Mesodermal cell (in vitro differentiated cells): ENCODE data around the gene HINT2.

Source experiments
- H3K27ac ChIP-seq: 2 replicates; pipeline ENCODE4 v1.7.0; 2013; ENCODE audit warnings: mild to moderate bottlenecking, low read depth, low read length, moderate library complexity; ENCODE audit not compliant: severe bottlenecking
- H3K36me3 ChIP-seq: 2 replicates; pipeline ENCODE4 v1.7.1; 2013; ENCODE audit warnings: mild to moderate bottlenecking, low read length, moderate library complexity; ENCODE audit not compliant: control insufficient read depth, insufficient read depth
- H3K4me1 ChIP-seq: one replicate; pipeline ENCODE4 v1.7.1; 2013; ENCODE audit warnings: mild to moderate bottlenecking, low read length; ENCODE audit not compliant: insufficient read depth, control insufficient read depth, poor library complexity, severe bottlenecking
- H3K4me3 ChIP-seq: 2 replicates; pipeline ENCODE4 v1.7.0; 2013; ENCODE audit warnings: low read length, control low read depth, mild to moderate bottlenecking; ENCODE audit not compliant: insufficient read depth, poor library complexity, severe bottlenecking; ENCODE audit errors: extremely low read depth
- H3K9me3 ChIP-seq: 2 replicates; pipeline ENCODE4 v1.7.1; 2013; ENCODE audit warnings: mild to moderate bottlenecking, low read length, moderate library complexity; ENCODE audit not compliant: control insufficient read depth
- WGBS, 2 experiments: methylation state at CpG; one replicate each; pipeline ENCODE4 v1.1.5; 2013; ENCODE audit warnings: missing lambda C conversion rate in 2 of 2; ENCODE audit not compliant: insufficient coverage in 2 of 2; 5-methylcytosine and 5-hydroxymethylcytosine counted together

HINT2 gene

GRCh38 chr9:35792024-35792813, 22.6 kb downstream of the HINT2 start:
- Histone ChIP-seq H3K4me3 (peak overlapping the region; percentile 34), H3K27ac (no peak overlapping the region), H3K36me3 (no peaks in the 10 kb centered on the region), H3K4me1 (peaks cover 40% of the 10 kb centered on the region), H3K9me3 (no peaks in the 10 kb centered on the region)
- 90 to 95% methylated on average over 26 to 30 of the region's 34 CpGs for WGBS, 2 experiments

GRCh38 chr9:35791297-35791921, 23.4 kb downstream of the HINT2 start, which contains the start of gene NPR2:
TSS of gene NPR2 (plus strand) at chr9:35791591. CDS start at chr9:35792409, 818 bp downstream.
- no peak within 1 kb of the TSS for H3K27ac ChIP-seq
- H3K36me3 ChIP-seq, result no peaks in the 10 kb centered on the region
- WGBS, 2 experiments, result 1% methylated on average over 32 to 37 of the region's 64 CpGs
- peaks cover 37% of the 10 kb centered on the region for H3K4me1 ChIP-seq
- peak within 1 kb of the TSS; percentile 34 for H3K4me3 ChIP-seq
- no peaks in the 10 kb centered on the region for H3K9me3 ChIP-seq

GRCh38 chr9:35790385-35791296, 24.2 kb downstream of the HINT2 start:
- H3K27ac ChIP-seq, result no peak overlapping the region

GRCh38 chr9:35790025-35790384, 24.8 kb downstream of the HINT2 start:
- no peaks in the 10 kb centered on the region for H3K36me3 ChIP-seq
- no peaks in the 10 kb centered on the region for H3K9me3 ChIP-seq
- peaks cover 26% of the 10 kb centered on the region for H3K4me1 ChIP-seq
- H3K4me3 ChIP-seq, result no peak overlapping the region
- 32 to 44% methylated on average over 3 of the region's 4 CpGs for WGBS, 2 experiments
- H3K27ac ChIP-seq, result no peak overlapping the region

More at GRCh38 chr9:35790385-35791296, 24.2 kb downstream of the HINT2 start:
- peak overlapping the region; percentile 19 for H3K4me3 ChIP-seq
- WGBS, 2 experiments, result 46 to 51% methylated on average over 24 to 34 of the region's 37 CpGs
- peaks cover 33% of the 10 kb centered on the region for H3K4me1 ChIP-seq
- no peaks in the 10 kb centered on the region for H3K36me3 ChIP-seq
- no peaks in the 10 kb centered on the region for H3K9me3 ChIP-seq

GRCh38 chr9:35789541-35789940, 25.3 kb downstream of the HINT2 start:
- 100% methylated on average over 1 of the region's 2 CpGs; no CpG with 5 or more reads in 1 of the 2 experiments for whole genome bisulfite sequencing, 2 experiments
- H3K4me1 ChIP-seq, result peaks cover 22% of the 10 kb centered on the region
- no peak overlapping the region for H3K27ac ChIP-seq
- H3K4me3 ChIP-seq, result no peak overlapping the region
- no peaks in the 10 kb centered on the region for H3K9me3 ChIP-seq
- H3K36me3 ChIP-seq, result no peaks in the 10 kb centered on the region

- Histone ChIP-seq H3K36me3 (no peaks in the 10 kb centered on the region), H3K4me3 (no peak overlapping the region)
These were observed 31.4 kb downstream of the HINT2 start for GRCh38 chr9:35783418-35783817.

GRCh38 chr9:35781066-35781465, 33.8 kb downstream of the HINT2 start:
- H3K9me3 ChIP-seq, result no peaks in the 10 kb centered on the region
- no CpG with 5 or more reads among the region's 2 CpGs for WGBS, 2 experiments
- no peaks in the 10 kb centered on the region for H3K4me1 ChIP-seq
- H3K27ac ChIP-seq, result no peak overlapping the region
- no peak overlapping the region for H3K4me3 ChIP-seq
- no peaks in the 10 kb centered on the region for H3K36me3 ChIP-seq

More at GRCh38 chr9:35783418-35783817, 31.4 kb downstream of the HINT2 start:
- Histone ChIP-seq H3K27ac (no peak overlapping the region), H3K4me1 (no peaks in the 10 kb centered on the region), H3K9me3 (no peaks in the 10 kb centered on the region)

GRCh38 chr9:35778496-35778895, 36.3 kb downstream of the HINT2 start:
- WGBS, 2 experiments, result 80 to 100% methylated on average over 1 to 2 of the region's 3 CpGs
- no peaks in the 10 kb centered on the region for H3K9me3 ChIP-seq

GRCh38 chr9:35776018-35776417, 38.8 kb downstream of the HINT2 start:
- Histone ChIP-seq H3K36me3 (no peaks in the 10 kb centered on the region), H3K9me3 (no peaks in the 10 kb centered on the region), H3K4me3 (no peak overlapping the region), H3K27ac (no peak overlapping the region), H3K4me1 (no peaks in the 10 kb centered on the region)
- WGBS, 2 experiments, result 84 to 100% methylated on average over 2 to 4 of the region's 4 CpGs

More at GRCh38 chr9:35778496-35778895, 36.3 kb downstream of the HINT2 start:
- no peaks in the 10 kb centered on the region for H3K4me1 ChIP-seq
- H3K36me3 ChIP-seq, result no peaks in the 10 kb centered on the region
- H3K4me3 ChIP-seq, result no peak overlapping the region
- H3K27ac ChIP-seq, result no peak overlapping the region

- H3K36me3 ChIP-seq, result no peaks in the 10 kb centered on the region
- 33 to 83% methylated on average over 1 to 2 of the region's 7 CpGs for WGBS, 2 experiments
- H3K9me3 ChIP-seq, result no peaks in the 10 kb centered on the region
- no peaks in the 10 kb centered on the region for H3K4me1 ChIP-seq
- peak overlapping the region; percentile 2 for H3K27ac ChIP-seq
- H3K4me3 ChIP-seq, result no peak overlapping the region
These were observed 39.8 kb downstream of the HINT2 start for GRCh38 chr9:35774907-35775635.
